NCI-H2227 (cell line): ENCODE measurements around the gene PELI2.
A peak's percentile ranks its signal among the peaks of the same experiment; 100 is the strongest.

ENCODE experiments used
- DNase-seq: peaks from one replicate; lab custom pipeline; 2025; ENCODE audit not compliant: unreplicated experiment; lab: John Stamatoyannopoulos, UW

PELI2 gene

DNA sequence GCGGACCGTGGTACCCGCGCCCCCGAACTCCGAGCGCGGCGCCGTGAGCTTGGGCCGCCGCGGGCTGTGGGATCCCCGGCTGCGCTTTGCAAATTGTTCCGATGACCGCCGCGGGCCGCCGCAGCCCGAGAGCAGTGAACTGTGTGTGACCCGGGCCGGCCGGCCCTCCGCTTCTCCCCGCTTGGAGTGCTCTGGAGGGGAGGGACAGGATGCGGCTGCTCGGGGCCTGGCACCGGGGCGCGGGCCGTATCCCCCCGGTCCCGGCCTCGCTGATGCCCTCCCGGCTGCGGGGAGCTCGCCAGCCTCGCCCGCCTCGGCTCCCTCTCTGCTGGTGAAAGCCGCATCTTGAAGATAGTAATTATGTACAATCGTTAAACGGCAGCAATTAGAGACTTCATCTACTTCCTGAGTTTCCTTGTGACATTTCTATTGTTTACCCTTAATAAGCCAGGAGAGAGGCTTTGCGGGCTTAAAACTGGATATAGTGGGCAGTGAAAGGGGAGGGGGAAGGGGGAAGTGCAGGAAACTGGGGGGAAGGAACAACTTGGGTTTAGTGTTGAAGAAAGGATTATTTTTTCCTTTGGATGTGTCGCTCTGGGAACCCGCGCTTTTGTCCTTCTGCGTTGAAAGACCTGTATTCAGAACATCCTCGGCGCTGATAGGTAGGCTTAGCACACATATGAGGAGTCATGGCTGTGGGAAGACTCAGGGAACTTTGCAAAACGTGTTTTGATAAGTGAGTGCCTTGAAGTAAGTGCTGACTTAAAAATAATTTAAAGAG lies 1.2 kb downstream of the PELI2 start:
- DNase-seq = peak; percentile 34

DNA sequence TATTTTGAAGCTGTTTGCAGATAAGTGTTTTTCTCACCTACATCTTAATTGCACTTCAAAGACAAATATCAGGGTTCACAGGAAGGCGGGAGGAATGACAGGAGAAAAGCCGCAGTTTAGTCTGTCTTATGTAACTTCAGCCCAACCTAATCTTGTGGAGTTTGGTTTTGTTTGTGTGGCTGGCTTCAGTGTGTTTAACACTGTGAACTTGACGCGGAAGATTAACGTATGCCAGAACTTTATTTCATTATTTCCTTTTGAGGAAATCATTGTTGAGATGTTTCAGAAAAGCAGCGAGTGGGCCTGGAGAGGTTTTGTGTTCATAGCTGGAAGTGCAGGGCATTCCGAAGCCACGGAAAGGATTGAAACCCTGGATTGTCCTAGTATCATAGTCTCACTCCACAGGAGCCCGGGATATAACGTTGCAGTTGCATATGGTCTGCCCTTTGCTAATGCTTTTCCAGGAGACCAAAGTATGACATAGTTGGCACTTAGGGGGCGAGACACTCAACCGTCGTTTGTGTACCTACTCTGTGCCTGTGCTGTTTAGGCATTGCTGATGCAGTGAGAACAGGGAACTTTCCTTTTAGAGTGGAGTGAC lies 2.0 kb downstream of the PELI2 start:
- DNase-seq = peak; percentile 17

DNA sequence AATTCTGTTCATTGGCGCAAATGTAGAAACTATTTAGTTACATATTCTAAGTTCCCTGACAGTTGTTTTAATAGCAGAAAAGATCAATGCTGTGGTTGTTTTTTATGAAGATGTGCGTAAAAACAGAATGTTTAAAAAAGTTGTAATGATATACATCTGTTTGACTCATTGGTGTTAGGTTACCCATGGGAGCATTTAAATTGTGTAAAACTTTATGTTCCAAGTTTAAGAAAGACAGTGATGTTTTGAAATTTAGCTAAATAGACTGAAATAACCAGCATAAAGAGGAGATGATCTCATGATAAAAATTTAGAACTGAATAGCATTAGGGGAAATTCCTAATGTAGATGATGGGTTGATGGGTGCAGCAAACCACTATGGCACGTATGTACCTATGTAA lies 3.6 kb downstream of the PELI2 start:
- no peak for DNase-seq

DNA sequence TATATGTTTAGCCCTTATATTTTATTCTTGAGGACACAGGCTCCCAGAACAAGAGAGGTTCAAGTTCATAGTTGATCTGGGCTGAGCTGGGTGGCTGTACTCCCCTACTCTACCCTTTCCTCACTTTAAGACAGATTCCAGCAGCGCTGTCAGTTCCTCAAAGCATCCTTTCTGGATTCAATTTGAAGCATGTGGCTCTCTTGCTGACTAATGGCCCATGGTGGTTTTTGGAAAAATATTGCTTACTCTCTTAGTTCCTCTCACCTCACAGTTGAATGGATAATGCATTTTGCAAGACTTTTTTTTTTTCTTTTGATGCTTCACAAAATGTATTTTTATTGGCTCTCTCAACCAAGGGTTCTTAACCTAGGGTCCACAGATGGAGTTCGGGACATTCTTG lies 4.1 kb downstream of the PELI2 start:
- no peak for DNase-seq

DNA sequence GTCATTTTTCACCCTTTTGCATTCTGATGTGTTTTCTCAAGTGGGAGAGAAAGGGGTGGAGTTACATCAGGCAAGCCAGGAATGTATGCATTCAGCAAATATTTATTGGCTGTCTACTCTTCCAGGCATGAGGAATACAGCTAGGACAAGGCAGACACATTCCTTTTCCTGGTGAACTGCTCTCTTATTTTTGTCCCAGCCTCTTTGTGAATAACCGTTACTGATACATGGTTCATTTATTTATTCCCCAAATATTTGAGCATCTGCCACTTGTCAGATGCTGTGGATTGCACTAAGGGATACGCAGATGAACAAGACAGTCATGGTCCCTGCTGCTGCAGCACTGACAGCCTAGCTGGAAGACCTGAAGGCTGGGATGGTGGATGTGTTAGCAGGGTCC lies 6.1 kb downstream of the PELI2 start:
- no peak for DNase-seq

DNA sequence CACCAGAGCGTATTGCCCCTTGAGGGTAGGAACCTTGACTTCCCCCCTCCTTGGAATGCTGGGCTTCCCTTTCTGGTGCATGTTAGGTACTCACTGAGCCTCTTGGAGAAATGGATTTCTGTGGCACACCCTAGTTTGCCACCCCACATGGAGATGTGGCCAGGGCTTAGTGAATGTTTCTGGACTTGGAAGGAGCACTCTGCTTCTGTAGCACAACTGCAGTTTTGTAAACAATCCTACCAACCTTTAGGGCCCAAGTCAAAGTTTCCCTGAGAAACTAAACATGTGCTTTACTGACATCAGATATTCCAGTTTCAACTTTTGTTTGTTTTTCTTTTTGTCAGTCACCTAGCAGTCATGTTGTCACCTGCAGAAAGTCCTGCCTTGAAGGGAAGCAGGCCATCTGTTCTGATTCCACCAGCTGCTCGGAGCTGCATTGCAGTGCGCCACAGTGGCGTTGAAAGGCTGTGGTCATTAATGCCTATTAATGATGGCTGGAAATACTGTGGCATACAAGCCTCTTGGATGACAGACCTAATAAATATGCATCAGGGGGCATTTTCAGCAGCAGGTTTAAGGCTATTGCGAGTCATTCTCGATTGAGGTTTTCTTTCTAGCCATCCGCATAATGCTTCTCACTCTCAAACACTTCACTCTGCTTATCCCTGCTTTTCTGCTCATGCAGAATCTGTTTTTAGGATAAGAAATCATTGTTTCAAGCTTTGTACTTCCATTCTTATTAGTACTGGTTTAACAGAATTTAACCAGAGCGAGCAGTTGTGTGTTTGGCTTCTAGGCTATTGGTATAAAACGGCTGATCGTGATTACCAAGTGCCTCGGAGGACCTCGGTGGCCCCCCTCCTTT lies 7.8 kb downstream of the PELI2 start:
- no peak for DNase-seq

DNA sequence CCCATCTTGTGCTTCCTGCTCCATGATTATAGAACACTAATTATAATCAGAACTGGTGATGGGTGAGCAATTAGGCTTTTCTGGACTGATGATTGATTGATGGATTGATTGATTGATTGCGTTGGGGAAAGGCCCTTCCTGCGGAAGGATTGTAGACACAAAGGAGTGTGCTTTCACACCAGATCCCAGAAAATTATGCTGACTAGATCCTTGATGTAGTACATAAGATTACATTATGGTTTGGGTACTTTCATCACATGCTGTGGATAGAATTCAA lies 8.4 kb downstream of the PELI2 start:
- no peak for DNase-seq

DNA sequence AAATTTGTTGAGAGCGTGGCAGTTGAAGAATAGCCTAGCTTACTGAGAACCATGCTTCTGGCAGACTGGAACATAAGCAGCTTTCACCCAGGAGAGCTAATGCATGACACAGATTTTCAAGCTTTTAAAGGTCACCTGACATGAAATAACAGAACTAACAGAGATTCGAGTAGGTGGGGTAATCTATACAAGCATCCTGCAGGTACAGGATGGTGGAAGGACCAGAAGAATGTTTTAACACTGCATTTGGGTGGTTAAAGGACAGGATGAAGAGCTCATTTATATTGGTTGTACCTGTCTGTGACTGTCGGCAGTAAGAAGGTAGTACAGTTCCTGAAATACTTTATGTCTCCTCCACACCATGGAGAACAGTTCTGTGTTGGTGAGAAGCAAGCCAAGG lies 8.9 kb downstream of the PELI2 start:
- no peak for DNase-seq

DNA sequence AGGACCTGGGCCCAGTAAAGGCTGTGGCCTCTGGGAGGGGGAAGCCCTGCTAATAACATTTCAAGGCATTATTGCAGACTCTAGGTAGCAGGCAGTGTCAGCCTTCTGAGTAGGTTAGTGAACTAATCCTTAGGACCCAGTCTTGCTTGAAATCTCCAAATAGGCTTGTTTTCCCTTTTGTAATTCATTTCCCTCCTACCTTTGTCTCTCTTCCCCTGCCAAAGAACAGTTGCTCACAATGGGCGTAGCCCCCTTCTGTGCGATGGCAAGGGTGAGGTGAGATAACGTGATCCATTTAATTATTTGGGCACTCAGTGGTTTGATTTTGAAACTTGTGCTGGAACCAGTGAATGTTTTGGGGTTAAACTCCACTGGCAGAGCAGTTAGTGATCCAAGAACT lies 10.9 kb downstream of the PELI2 start:
- no peak for DNase-seq

DNA sequence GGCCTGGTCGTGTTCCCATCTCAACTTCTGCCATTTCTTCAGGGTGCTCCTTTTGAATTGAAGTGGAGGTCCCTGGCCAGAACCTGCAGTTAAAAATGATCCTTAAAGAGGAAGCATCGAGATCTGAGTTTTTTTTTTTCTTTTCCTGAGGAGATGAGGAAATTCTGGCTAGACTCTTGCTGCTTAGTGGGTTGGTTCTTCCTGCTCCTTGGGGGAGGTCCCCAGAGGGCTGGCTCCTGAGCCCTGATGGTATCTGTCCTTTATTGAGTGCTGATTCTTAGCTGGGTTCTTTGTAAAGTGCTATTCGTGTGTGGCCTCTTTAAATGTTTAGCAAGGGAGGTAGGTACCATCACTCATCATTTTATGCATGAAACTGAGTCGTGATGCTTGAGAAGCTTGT lies 11.7 kb downstream of the PELI2 start:
- no peak for DNase-seq

DNA sequence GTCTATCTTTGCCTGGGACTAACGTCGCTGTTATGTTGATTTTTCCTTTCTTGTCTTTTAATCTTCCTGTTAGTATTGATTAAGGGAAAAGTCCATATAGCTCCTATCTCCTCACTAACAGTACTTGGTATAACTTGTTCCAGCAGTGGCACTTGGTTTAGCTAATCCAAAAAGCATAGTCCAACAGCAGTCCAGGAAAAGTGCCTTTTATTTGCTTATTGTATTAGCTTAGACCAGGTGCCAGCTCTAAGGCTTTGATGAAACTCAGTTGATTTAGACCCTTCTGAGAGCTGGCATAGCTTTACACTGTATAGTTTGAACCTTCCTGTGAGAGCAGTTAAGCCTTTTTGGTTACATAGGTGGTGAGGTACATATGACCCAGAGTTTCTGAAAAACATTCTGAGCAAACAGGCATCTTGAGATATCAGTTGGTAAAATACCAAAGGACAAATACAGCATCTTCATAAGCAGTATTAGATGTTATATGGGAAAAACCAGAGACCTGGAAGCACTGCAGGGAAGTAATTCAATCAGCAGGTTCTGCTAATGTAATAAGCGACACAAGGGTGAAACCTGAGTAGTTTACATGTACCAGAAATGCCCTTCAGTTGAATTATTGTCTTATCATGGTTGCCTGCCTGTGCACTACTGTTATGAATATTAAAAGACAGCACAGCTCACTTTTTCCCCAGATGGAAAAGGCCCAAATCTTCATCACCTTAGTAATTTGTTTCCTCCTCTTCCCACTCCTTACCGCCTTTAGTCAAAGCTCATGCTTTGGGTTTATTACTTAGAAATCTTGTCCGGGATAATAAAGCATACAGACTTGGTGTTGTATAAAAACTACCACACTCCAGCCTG lies 13.0 kb downstream of the PELI2 start:
- no peak for DNase-seq

DNA sequence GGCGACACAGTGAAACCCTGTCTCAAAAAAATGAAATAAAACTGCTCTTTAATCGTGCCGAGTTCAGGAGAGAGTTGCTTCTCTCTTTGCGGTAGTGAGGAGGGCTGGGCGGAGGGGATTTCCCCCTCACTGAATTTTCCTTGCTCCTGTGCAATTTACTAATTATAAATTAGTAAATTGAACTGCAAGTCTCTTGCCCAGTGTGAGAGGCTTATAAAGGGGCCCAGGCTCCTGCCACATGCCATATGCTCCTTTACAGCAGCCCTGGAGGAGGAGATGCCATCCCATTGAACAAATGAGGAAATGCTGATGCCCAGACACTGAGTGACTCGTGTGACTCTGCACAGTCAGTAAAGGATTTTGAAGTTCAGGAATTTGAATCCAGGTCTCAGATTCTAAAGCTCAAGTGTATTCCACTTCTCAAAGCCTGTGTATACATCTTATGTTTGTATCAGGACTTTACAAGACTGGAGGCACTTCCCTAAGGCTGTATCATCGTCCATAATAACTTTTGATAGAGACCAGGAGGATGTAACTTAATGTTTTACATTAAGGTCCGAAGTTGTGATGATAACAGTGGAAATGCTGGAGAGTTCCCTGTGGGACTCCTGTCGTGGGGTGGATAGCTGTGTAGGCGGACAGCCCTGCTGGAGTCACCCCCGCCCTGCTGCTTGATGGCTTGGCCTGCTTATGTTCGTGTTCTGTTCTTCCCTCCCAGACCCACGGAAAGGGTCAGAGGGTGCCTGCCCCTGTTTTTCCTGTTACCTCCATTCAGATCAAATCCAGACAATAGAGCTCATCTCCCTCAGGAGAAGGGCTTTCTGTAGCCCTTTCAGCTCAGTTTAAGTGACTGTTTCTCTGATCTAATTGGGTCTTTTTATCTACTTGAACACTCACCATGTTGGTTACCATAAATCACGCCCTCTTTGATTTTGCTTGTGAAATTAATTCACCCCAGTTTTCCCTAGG lies 13.9 kb downstream of the PELI2 start:
- DNase-seq = peak; percentile 22

DNA sequence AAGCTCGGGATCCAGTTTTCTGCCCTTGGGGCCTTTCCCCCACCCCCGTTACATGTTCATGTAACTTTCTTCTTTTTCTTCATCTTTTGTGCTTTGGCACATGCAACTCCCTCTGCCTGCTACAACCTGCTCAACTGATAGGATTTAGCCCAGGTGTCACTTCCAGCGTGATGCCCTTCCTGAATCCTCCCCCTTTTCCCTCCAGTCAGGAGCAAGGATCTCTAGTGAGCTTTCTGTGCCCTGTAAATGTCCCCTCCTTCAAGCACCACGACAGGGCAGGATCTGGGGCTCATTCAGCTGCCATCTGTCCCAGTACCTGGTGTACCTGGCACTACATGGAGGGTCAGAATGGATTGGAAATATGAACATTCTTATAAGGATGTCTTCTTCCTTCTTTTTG lies 15.3 kb downstream of the PELI2 start:
- DNase-seq = no peak

DNA sequence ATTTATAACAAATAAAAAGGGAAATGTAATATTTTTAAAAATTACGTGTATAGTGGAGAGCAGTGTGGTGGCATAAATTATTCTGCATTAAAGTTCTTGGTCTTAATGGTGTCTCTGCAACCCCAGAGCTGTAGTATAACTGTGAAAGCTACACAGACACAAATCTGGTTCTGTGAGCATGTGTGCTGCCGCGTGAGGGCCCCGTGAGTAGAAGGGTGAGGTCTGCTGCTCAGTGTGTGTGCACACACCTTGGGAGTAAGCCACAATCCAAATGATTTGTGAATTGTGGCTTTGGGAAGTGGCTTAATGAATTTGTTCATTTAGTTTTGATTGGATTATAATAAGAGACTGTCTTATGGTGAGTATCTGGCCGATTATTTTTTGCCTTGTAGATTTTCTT lies 16.8 kb downstream of the PELI2 start:
- DNase-seq = no peak

DNA sequence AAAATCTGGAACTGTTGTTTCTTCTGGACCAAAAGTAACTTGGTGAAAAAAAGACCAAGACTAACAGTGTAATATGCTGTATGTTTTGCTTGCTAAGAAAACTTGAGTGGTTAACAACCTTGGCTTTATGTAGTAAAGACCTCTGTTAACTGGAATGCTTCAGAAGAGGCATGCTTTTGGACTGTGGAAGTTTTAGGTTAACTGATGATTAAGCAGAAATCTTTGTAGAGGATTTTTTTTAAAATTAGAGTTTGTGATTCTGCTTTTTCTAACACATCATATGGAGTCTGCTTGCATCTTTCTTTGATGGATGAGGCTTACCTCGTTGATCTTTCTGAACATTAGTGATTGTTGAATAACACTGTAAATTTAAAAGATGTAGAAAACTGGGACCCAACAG lies 17.5 kb downstream of the PELI2 start:
- no peak for DNase-seq

DNA sequence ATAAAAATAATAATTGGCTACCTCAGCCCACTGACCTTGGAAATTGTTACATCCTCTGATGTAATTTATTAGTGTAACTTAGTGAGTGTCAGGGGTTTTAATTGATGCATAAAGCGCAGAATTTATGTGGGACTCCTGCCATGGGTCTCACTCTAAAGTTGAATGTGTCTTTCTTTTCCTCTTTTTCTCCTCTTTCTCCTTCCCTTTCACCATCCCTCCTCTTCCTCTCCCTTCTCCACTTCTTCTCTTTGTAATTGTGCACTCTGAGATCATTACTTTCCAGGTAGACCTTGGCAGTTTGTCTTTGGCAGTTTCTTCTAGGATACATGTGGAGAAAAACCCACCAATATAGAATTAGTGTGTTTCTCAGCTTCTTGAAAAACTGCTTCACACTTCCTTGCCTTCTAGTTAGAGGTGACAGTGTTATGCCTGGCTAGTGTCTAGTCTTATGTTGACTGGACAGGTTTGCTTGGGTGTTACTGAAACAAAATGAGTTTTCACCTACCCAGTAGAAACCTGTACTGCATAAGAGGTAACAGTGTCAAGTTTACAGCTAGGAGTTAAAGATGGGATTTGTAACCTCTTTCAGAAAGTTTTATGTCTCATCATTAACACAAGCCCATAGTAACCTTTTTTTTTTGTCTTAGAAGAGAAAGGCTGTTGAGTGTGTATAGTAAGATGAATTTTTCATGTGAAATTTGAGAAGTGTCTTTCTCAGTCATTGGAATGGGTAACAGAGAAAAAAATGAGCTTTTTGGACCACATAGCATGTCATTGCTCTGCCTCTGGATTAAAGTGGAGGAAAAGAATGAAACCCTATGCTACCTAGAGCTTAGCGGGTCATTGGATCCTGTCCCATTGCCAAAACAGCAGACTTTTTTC lies 18.6 kb downstream of the PELI2 start:
- DNase-seq = no peak

DNA sequence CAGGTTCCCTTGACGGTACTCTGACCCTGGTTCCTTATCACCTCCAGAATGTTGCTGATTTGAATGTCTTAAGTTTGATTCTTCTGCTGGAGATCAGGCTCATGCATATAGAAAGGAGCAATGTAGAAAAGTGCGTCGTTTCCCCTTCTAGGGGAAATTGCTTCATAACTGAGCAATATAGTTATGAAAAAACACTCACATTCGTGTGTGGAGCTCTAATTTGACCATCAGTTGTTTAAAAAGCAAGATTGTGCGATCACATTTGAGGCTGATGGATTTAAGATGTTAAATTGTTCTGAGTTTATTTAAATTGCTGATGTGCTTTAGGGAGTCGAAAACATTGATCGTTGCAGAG lies 19.2 kb downstream of the PELI2 start:
- DNase-seq = no peak

DNA sequence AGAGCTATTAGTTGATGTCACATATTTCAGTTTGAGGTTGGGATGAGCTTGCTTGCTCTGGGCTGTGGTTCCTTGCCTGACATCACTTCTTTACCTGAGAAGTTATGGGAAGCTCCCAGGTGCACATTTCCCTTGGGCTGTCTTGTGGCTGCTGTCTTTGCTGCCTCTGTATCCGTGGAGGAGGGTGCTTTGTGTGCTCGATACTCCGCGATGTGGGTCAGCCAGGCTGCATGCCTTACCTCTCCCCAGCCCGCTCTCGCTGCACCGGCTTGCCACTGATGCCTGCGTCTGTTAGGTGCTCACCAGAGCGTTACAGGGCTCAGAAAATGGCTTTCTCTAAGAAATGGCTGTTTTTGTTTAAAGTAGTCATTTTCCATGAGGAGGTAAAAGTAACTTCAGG lies 19.6 kb downstream of the PELI2 start:
- DNase-seq = no peak

DNA sequence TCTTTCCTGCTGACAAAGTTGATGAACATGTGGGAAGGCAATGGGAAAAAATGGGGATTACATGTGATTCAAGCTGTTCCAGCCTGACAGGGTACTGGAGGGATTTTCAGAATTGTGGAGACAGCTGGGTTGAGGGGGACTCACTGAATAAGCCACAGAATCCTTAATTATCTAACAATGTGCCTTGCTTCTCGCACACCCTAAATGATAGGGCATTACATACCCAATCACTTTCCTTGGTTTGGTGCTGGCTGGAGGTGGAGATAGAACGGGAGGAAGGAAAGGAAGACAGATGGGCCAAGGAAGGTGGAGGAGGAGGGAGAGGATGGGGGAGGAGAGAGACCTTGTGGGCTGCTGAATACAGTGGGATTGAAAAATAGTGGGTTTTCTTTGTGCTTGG lies 20.7 kb downstream of the PELI2 start:
- no peak for DNase-seq
